Ishikawa (cell line): Measurements from ENCODE around the gene CACNA1D.

Experiments used
- CEBPB ChIP-seq: IDR thresholded peaks from 2 replicates; pipeline ENCODE4 v1.6.1; 2012
- CREB1 ChIP-seq: IDR thresholded peaks from 2 replicates; pipeline ENCODE4 v1.6.1; 2012; ENCODE audit warnings: low read depth
- EGR1 ChIP-seq: IDR thresholded peaks from 2 replicates; pipeline ENCODE4 v1.6.1; 2012
- EP300 ChIP-seq: IDR thresholded peaks from 2 replicates; pipeline ENCODE4 v1.6.1; 2012; ENCODE audit warnings: borderline replicate concordance
- FOXM1 ChIP-seq: IDR thresholded peaks from 2 replicates; pipeline ENCODE4 v1.6.1; 2012; ENCODE audit warnings: low read depth, borderline replicate concordance
- MAX ChIP-seq: IDR thresholded peaks from 2 replicates; pipeline ENCODE4 v1.6.1; 2012
- RAD21 ChIP-seq: IDR thresholded peaks from 2 replicates; pipeline ENCODE4 v1.6.1; 2012; ENCODE audit warnings: low read depth
- REST ChIP-seq: IDR thresholded peaks from 2 replicates; pipeline ENCODE4 v1.6.1; 2012; ENCODE audit warnings: low read depth, mild to moderate bottlenecking
- TAF1 ChIP-seq: IDR thresholded peaks from 2 replicates; pipeline ENCODE4 v1.6.1; 2012; ENCODE audit warnings: low read depth, mild to moderate bottlenecking
- TCF12 ChIP-seq: IDR thresholded peaks from 2 replicates; pipeline ENCODE4 v1.6.1; 2012; ENCODE audit warnings: low read depth
- TEAD4 ChIP-seq: IDR thresholded peaks from 2 replicates; pipeline ENCODE4 v1.6.1; 2012
- USF1 ChIP-seq: IDR thresholded peaks from 2 replicates; pipeline ENCODE4 v1.6.1; 2012
- YY1 ChIP-seq: IDR thresholded peaks from 2 replicates; pipeline ENCODE4 v1.6.1; 2012; ENCODE audit warnings: low read depth
- ZBTB7A ChIP-seq: IDR thresholded peaks from 2 replicates; pipeline ENCODE4 v1.6.1; 2012; ENCODE audit warnings: low read depth

The CACNA1D gene

GRCh38 chr3:53675022-53675697 lies 180.7 kb downstream of the CACNA1D start:
- no peak for TF ChIP-seq MAX

GRCh38 chr3:53675942-53676341 lies 181.5 kb downstream of the CACNA1D start:
- TF ChIP-seq CEBPB (no peak), FOXM1 (no peak), RAD21 (no peak), REST (no peak), CREB1 (no peak), TEAD4 (no peak), USF1 (no peak), YY1 (no peak), EP300 (no peak), MAX (no peak)

GRCh38 chr3:53677413-53677812 lies 183.0 kb downstream of the CACNA1D start:
- TF ChIP-seq RAD21: no peak
- TF ChIP-seq EP300: no peak
- TF ChIP-seq CEBPB: no peak
- TF ChIP-seq ZBTB7A: no peak
- no peak for TF ChIP-seq MAX
- TF ChIP-seq USF1: no peak
- no peak for TF ChIP-seq REST
- no peak for TF ChIP-seq YY1
- no peak for TF ChIP-seq FOXM1
- no peak for TF ChIP-seq TCF12

- TF ChIP-seq MAX (no peak), USF1 (no peak), EGR1 (no peak), YY1 (no peak), REST (no peak), FOXM1 (no peak), ZBTB7A (no peak), CEBPB (no peak), EP300 (no peak), TAF1 (no peak), RAD21 (no peak)
Measured at GRCh38 chr3:53680028-53680427, 185.6 kb downstream of the CACNA1D start.
